CD4-positive, alpha-beta T cell treated with Interleukin-1 beta for 1 hour (primary cell): Measurements from ENCODE around the gene SNRNP25.
A peak's percentile ranks its signal among the peaks of the same experiment; 100 is the strongest.
"Not testable (repeated sequence)": the region's sequence is repeated elsewhere in the genome, so short reads cannot be mapped to it uniquely, and the experiment has no call there.

Source experiments
- DNase-seq, 2 donors: peaks; one replicate each; pipeline ENCODE4 v3.0.0-alpha.2; 2020 to 2022

SNRNP25 gene

GRCh38 chr16:53346-54236 lies at the start of gene SNRNP25, which contains the start of gene POLR3K:
Gene SNRNP25 (plus strand): TSS chr16:53828. CDS start chr16:54017, 189 bp downstream.
Gene POLR3K (minus strand): TSS chr16:53608. CDS start chr16:53586, 22 bp downstream.
- peak; percentile 98 for DNase-seq

DNA sequence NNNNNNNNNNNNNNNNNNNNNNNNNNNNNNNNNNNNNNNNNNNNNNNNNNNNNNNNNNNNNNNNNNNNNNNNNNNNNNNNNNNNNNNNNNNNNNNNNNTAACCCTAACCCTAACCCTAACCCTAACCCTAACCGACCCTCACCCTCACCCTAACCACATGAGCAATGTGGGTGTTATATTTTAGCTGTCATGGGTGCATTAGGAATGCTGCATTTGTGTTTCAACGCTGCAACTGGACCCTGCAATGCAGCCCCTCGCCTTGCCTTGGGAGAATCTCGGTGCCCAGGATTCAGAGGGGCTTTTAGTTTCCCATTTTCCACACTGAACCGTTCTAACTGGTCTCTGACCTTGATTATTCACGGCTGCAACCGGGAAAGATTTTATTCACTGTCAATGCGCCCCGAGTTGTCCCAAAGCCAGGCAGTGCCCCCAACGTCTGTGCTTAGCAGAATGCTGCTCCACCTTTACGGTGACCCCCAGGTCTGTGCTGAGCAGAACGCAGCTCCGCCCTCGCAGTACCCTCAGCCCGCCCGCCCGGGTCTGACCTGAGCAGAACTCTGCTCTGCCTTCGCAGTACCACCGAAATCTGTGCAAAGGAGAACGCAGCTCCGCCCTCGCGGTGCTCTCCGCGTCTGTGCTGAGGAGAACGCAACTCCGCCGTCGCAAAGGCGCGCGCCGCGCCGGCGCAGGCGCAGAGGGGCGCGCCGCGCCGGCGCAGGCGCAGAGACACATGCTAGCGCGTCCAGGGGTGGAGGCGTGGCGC lies 43.5 kb upstream of the SNRNP25 start:
- DNase-seq: no peak

GRCh38 chr16:10772-11171 lies 42.9 kb upstream of the SNRNP25 start:
- DNase-seq: peak; percentile 93

- DNase-seq: not testable (repeated sequence)
Measured at GRCh38 chr16:17062-17765, 36.4 kb upstream of the SNRNP25 start.

DNA sequence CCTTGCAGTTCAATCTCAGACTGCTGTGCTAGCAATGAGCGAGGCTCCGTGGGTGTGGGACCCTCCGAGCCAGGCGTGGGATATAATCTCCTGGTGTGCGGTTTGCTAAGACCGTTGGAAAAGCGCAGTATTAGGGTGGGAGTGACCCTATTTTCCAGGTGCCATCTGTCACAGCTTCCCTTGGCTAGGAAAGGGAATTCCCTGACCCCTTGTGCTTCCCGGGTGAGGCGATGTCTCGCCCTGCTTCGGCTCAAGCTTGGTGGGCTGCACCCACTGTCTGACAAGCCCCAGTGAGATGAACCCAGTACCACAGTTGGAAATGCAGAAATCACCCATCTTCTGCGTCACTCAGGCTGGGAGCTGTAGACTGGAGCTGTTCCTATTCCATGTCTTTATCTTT lies 32.7 kb upstream of the SNRNP25 start:
- DNase-seq: not testable (repeated sequence)

DNA sequence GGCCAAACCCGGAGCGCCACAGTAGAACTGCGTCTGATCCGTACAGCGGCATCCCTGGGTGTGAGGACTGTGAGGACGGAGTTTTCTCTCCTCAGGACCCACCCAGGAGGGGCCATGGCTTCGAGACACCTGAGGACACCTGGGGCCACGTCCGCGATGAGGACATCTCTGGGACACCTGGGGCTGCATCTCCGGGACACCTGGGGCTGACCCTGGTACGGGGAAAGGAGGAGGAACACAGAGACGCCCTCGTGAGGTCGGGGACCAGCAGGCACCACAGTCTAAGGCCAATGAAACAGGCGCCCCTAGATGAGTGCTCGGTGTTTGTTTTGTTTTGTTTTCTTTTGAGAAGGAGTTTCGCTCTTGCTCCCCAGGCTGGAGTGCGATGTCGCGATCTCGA lies 29.5 kb upstream of the SNRNP25 start:
- DNase-seq: not testable (repeated sequence)

GRCh38 chr16:25926-26348 lies 27.7 kb upstream of the SNRNP25 start:
- DNase-seq: not testable (repeated sequence)

GRCh38 chr16:30627-31026 lies 23.0 kb upstream of the SNRNP25 start:
- not testable (repeated sequence) for DNase-seq

- not testable (repeated sequence) for DNase-seq
Measured at GRCh38 chr16:33154-33876, 20.3 kb upstream of the SNRNP25 start.

DNA sequence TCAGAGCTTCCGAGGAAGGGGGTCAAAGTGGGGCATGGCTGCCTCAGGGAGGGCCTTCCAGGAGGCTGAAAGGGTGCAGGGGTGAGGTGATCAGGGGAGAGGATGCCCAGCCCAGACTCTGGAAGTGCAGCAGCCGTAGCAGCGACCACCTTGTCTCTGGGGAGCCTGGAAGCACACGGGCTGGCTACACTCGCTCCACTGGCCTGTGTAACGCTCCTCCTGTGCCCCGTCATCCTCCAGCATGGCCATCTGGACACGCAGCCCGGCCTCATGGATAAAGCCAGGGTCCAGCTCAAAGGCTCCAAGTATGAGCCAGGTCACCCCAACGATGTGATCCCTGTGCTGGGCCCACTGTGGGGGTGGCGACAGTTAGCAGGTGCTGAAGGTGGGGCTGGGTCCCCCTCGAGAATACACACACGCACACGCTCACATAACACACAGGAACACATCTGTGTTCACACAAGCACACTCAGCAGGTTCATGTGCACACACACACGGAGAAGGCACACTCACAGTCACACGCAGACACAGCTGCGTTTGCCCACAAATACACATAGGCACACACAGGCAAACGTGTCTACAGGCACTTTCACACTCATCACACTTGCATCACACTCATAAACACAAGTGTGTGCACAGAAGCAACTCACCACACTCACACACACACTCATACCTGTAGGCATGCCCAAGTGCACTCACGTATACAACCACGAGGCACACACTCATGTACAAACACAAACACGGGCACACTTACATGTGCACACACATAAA lies 19.6 kb upstream of the SNRNP25 start:
- no peak for DNase-seq

DNA sequence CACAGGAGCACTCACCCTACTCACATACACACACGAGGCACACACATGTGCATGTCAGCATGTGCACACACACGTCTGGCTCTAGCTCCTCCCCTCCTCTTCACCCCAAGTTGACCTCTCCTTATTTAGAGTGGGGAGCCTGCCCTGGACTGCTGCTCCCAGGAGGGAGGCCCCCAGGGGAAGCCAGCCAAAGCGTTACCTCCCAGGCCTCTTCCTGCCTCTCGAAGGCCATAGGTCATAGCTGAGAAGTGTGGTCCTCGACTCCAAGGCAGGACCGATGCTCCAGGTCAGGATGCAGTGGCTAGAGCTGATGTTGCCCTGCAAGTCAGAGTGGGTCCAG lies 19.0 kb upstream of the SNRNP25 start:
- no peak for DNase-seq

DNA sequence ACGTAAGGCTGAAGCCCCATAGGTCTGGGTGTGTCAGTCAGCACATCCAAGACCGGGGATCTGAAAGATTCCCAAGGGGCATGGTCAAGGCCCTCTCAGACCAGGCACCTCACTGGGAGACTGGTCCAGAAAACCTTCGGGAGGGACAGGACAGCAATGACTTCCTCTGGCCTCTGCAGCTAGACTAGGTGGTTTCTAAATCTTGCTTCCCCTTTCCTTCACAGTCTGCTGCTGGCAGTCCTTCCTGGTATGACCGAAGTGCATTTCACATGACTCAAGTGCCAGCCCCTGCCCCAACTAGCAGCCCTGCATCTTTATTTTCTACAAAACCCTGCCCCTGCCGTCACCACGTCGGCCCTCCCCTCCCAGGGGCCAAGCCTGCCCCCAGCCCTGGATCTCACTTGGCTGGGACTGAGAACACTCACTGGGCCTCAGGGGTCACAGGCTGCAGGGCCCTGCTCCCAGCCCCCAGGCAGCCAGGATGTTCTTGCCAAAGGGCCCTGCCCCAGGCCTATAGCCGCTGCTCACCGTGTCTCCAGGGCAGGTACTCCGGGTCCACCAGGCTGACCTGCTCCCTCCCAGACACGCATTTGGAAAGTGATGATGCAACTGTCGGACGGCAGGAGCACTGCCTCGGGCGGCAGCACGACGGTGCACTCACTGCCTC lies 18.5 kb upstream of the SNRNP25 start:
- DNase-seq: peak in 1 of 2 donors; percentile 58

DNA sequence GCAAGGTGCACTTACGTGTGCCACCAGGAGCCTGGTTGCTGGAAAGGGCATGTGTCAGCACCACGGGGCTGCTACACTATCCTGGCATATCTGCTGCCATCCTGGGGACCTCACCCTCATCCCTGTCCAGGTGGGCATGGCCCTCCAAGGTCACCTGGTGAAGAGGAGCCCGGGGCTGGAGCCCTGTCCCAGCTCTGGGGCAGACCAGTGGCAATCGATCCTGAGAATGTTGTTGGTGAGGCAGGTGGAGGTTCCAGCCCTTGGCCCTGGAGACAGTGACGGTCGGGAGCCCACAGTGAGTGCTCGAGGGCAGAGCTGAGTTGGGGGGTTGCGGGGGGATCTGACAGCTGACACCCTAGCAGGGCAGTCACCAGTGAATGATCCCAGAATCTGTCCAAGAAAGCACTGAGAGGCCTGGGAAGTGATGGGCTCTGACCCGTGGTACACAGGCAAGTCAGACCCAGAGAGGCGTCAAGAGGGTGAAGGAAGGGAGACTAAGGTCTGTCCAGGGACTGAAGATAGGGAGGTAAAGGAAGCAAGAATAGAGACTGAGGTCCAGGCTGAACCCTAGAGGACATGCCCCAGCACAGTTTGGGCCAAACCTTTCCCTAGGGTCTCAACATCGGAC lies 17.8 kb upstream of the SNRNP25 start:
- DNase-seq: no peak

- no peak for DNase-seq
Measured at GRCh38 chr16:36336-36984, 17.2 kb upstream of the SNRNP25 start.

DNA sequence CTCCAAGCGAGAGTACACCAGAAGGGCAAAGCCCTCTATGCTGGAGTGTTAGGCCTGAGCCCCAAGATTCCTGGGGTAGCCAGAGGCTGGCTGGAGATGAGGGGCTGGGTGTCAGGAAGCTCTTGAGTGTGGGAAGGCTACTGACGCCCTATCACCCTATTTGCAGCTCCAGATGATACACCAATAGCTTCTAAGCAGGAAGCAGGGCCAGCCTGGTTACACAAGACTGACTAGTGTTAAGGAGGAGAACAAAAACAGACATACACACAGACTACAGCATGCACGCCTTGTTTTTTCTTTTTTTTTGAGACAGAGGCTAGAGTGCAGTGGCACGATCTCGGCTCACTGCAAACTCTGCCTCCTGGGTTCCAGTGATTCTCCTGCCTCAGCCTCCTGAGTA lies 16.1 kb upstream of the SNRNP25 start:
- peak in 1 of 2 donors; percentile 35 for DNase-seq

- not testable (repeated sequence) for DNase-seq
Measured at GRCh38 chr16:38206-38605, 15.4 kb upstream of the SNRNP25 start.

DNA sequence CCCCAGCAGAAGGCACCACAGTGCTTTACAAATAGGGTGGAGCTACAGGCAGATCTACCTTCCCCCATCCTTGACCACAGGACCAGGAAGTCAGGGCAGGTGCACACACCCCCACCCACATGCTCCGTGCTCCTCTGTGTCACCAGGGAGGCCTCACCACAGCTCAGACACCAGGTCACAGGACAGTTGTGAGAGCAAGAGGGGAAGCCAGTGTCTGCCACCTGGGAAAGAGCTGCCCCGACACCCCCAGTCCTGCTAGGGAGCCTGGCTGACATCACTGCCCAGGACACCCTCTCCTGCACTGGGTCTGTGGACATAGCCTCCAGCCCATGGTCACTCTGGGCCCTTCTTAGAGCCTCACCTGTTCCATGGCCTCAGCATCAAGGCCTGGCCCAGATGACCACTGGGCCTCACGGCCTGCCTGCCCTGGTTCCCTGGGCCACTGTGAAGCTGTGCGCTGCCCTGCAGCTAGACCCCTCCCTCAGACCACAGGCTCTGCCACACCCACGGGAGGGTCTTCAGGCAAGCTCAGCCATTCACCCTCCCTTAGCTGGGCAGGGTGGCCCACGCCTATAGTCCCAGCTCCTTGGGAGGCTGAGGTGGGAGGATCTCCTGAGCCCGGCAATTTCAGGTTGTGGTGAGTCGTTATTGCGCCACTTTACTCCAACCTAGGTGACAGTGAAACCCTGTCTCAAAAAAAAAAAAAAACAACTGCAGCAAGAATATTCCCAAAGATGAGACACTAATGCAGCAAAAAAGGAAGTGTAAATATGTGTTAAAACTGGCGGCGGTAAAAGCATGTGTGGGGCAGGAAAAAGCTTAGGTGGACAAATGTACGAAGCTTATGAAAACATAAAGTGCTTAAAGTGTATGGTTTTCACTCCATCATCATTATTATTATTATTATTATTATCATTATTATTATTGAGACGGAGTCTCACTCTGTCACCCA lies 14.4 kb upstream of the SNRNP25 start:
- peak; percentile 67 to 84 for DNase-seq

- no peak for DNase-seq
Measured at GRCh38 chr16:41439-42068, 12.1 kb upstream of the SNRNP25 start.
